Prostate gland (tissue), 2 donors: Measurements from ENCODE around the gene TREML4.

Source experiments
- CTCF ChIP-seq, 4 experiments: fragments of 200-600 bp in 2 of 4; fragments of 450-650 bp in 2 of 4; sonication (generic) in 2 of 4; IDR thresholded peaks; 1 replicate in 3 of 4; 2 replicates in 1 of 4; pipeline ENCODE4 v1.5.1; 2016 to 2019; ENCODE audit warnings: antibody characterized with exemption in 4 of 4, mild to moderate bottlenecking in 2 of 4, moderate library complexity in 2 of 4
- POLR2A ChIP-seq: fragments of 450-650 bp; IDR thresholded peaks from one replicate; pipeline ENCODE4 v1.6.1; 2016; ENCODE audit warnings: antibody characterized with exemption, mild to moderate bottlenecking

GRCh38 chr6:41275489-41275888 lies 47.3 kb downstream of the TREML4 start:
- TF ChIP-seq CTCF (IDR thresholded peaks at IDR 0.05) (no peak), POLR2A (no peak)
